MM.1S (cell line): ENCODE data around the gene GXYLT1.

Experiments used
- DNase-seq: peaks from one replicate; pipeline ENCODE4 v3.0.0-alpha.2; 2015
- H2AFZ ChIP-seq: fragments of 300-600 bp; sonication (generic); 2 replicates; pipeline ENCODE4 v1.6.0; 2016; ENCODE audit warnings: antibody characterized with exemption, low read length
- H3F3A ChIP-seq: fragments of 300-600 bp; sonication (generic); 2 replicates; pipeline ENCODE4 v1.6.1; 2016; ENCODE audit warnings: mild to moderate bottlenecking, antibody characterized with exemption, low read length, moderate library complexity, mixed read lengths; ENCODE audit not compliant: insufficient read depth
- H3K27ac ChIP-seq: fragments of 300-600 bp; sonication (generic); 2 replicates; pipeline ENCODE4 v1.5.1; 2016; ENCODE audit warnings: mild to moderate bottlenecking, low read length
- H3K27me3 ChIP-seq: fragments of 300-600 bp; sonication (generic); replicated peaks from 2 replicates; pipeline ENCODE4 v1.6.0; 2016; ENCODE audit warnings: low read length; ENCODE audit not compliant: insufficient read depth
- H3K36me3 ChIP-seq: fragments of 300-600 bp; sonication (generic); replicated peaks from 2 replicates; pipeline ENCODE4 v1.6.1; 2016; ENCODE audit warnings: mild to moderate bottlenecking, low read length, mixed read lengths; ENCODE audit not compliant: insufficient read depth
- H3K4me1 ChIP-seq: fragments of 300-600 bp; sonication (generic); 2 replicates; pipeline ENCODE4 v1.6.1; 2016; ENCODE audit warnings: low read length, mixed read lengths
- H3K4me2 ChIP-seq: fragments of 300-600 bp; sonication (generic); 2 replicates; pipeline ENCODE4 v1.6.0; 2016; ENCODE audit warnings: low read depth, low read length
- H3K4me3 ChIP-seq: fragments of 300-600 bp; sonication (generic); 2 replicates; pipeline ENCODE4 v1.5.1; 2016; ENCODE audit warnings: low read length, mixed read lengths
- H3K79me2 ChIP-seq: fragments of 300-600 bp; sonication (generic); 2 replicates; pipeline ENCODE4 v1.6.1; 2016; ENCODE audit warnings: mixed run types, low read length, mixed read lengths
- H3K9ac ChIP-seq: fragments of 300-600 bp; sonication (generic); 2 replicates; pipeline ENCODE4 v1.6.1; 2016; ENCODE audit warnings: low read length, mixed read lengths
- H3K9me2 ChIP-seq: fragments of 300-600 bp; sonication (generic); replicated peaks from 2 replicates; pipeline ENCODE4 v1.6.1; 2016; ENCODE audit warnings: mild to moderate bottlenecking, low read length, mixed read lengths; ENCODE audit not compliant: insufficient read depth
- H3K9me3 ChIP-seq: fragments of 300-600 bp; sonication (generic); replicated peaks from 2 replicates; pipeline ENCODE4 v1.6.1; 2016; ENCODE audit warnings: mild to moderate bottlenecking, low read length, mixed read lengths; ENCODE audit not compliant: insufficient read depth
- H4K20me1 ChIP-seq: fragments of 300-600 bp; sonication (generic); 2 replicates; pipeline ENCODE4 v1.6.1; 2016; ENCODE audit warnings: mild to moderate bottlenecking, low read length, moderate library complexity, mixed read lengths; ENCODE audit not compliant: insufficient read depth
- EZH2 ChIP-seq: fragments of 300-600 bp; sonication (generic); optimal IDR thresholded peaks from 2 replicates; pipeline ENCODE3; 2017; ENCODE audit warnings: low read depth, mild to moderate bottlenecking, antibody characterized with exemption, low read length, mixed read lengths
- EZH2phosphoT487 ChIP-seq: fragments of 300-600 bp; sonication (generic); IDR thresholded peaks from 2 replicates; pipeline ENCODE4 v1.6.1; 2018; ENCODE audit warnings: antibody characterized with exemption, low read length
- TF ChIP-seq, protein P1 (sequence below): fragments of 300-600 bp; sonication (generic); IDR thresholded peaks from 2 replicates; pipeline ENCODE4 v1.5.1; 2016; ENCODE audit warnings: antibody characterized with exemption, low read length, mixed read lengths

GXYLT1 gene

DNA sequence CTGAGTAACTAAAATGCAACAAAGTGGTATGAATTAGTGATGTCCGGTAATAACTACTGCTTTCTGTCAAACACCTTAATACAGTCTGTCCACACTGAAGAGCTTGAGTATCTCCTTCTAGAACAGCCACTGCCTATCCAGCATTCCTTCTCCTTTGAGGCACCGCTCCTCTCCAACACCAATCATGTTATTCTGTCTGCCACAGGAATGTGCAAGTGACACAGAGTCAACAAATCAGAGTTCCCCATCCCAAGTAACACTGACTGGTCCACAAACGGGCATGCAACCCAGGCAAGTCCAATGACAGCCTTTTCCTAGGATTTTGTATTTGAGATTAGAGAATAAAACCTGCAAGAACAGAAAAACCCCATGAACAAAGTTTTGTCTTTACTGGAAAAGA is 3.8 kb downstream of the GXYLT1 start:
- H2AFZ ChIP-seq, result no peak overlapping the region
- no peaks in the 10 kb centered on the region for H3K36me3 ChIP-seq
- H3K27me3 ChIP-seq, result no peaks in the 10 kb centered on the region
- H3K9me3 ChIP-seq, result no peaks in the 10 kb centered on the region
- no peak for DNase-seq
- no peak overlapping the region for H3K4me3 ChIP-seq
- no peak overlapping the region for H3K4me2 ChIP-seq
- H3K27ac ChIP-seq, result no peak overlapping the region
- TF ChIP-seq EZH2 (no peak), EZH2phosphoT487 (no peak)
- TF ChIP-seq, protein P1, sequence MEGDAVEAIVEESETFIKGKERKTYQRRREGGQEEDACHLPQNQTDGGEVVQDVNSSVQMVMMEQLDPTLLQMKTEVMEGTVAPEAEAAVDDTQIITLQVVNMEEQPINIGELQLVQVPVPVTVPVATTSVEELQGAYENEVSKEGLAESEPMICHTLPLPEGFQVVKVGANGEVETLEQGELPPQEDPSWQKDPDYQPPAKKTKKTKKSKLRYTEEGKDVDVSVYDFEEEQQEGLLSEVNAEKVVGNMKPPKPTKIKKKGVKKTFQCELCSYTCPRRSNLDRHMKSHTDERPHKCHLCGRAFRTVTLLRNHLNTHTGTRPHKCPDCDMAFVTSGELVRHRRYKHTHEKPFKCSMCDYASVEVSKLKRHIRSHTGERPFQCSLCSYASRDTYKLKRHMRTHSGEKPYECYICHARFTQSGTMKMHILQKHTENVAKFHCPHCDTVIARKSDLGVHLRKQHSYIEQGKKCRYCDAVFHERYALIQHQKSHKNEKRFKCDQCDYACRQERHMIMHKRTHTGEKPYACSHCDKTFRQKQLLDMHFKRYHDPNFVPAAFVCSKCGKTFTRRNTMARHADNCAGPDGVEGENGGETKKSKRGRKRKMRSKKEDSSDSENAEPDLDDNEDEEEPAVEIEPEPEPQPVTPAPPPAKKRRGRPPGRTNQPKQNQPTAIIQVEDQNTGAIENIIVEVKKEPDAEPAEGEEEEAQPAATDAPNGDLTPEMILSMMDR, result no peak
- no peaks in the 10 kb centered on the region for H3K9me2 ChIP-seq
- 0 out of 2 replicates have a peak, but pooled peaks cover 6% of the 10 kb centered on the region for H4K20me1 ChIP-seq
- H3K79me2 ChIP-seq, result peaks cover 79% of the 10 kb centered on the region
- H3K4me1 ChIP-seq, result no peaks in the 10 kb centered on the region; the same call in 1 of the 2 replicates
- peaks cover 3% of the 10 kb centered on the region; the same call in 1 of the 2 replicates for H3F3A ChIP-seq
- no peak overlapping the region for H3K9ac ChIP-seq

GRCh38 chr12:42135259-42135814 is 9.3 kb downstream of the GXYLT1 start:
- TF ChIP-seq, protein P1, result no peak
- no peak for TF ChIP-seq EZH2phosphoT487
- TF ChIP-seq EZH2, result no peak
- Histone ChIP-seq H3K4me3 (no peak overlapping the region), H3K36me3 (no peaks in the 10 kb centered on the region), H3F3A (no peaks in the 10 kb centered on the region), H3K9ac (no peak overlapping the region), H3K79me2 (peaks cover 95% of the 10 kb centered on the region), H3K9me2 (no peaks in the 10 kb centered on the region), H3K27me3 (no peaks in the 10 kb centered on the region), H2AFZ (no peak overlapping the region), H4K20me1 (peaks cover 6% of the 10 kb centered on the region; the same call in 1 of the 2 replicates), H3K4me2 (no peak overlapping the region), H3K4me1 (no peaks in the 10 kb centered on the region), H3K27ac (no peak overlapping the region), H3K9me3 (no peaks in the 10 kb centered on the region)
- DNase-seq, result no peak

DNA sequence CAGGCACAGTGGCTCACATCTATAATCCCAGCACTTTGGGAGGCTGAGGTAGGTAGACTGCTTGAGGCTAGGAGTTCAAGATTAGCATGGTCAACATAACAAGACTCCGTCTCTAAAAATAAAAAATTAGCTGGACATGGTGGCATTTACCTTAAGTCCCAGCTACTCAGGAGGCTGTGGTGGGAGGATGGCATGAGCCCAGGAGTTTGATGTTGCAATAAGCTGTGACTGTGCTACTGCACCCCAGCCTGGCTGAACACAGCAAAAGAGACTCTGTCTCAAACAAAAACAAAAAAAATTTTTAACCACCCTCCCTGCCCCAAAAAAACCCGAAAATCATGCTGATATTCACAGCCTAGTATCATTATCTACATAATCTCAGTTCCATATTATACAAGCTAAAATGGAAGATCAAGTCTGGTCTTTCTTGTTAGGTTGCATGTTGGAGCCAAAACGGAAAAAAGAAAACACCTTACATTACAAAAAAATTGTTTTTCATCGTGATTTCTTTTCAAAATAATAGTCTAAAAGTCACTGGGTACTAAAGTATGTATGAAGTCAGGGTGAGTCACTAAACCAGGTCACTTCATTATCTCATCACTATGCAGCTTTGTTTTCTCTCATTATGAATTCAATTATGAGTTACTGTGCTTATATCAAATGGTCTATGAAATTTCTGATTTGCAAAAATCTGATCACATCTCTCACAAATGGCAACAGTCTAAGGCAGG is 13.8 kb downstream of the GXYLT1 start:
- H3K36me3 ChIP-seq, result no peaks in the 10 kb centered on the region
- H3K9me2 ChIP-seq, result no peaks in the 10 kb centered on the region
- H3K9me3 ChIP-seq, result no peaks in the 10 kb centered on the region
- peaks cover 86% of the 10 kb centered on the region for H3K79me2 ChIP-seq
- TF ChIP-seq EZH2phosphoT487, result no peak
- no peak overlapping the region for H3K4me3 ChIP-seq
- no peak for DNase-seq
- H3K4me1 ChIP-seq, result no peaks in the 10 kb centered on the region
- no peaks in the 10 kb centered on the region for H3K27me3 ChIP-seq
- no peak overlapping the region for H3K4me2 ChIP-seq
- no peaks in the 10 kb centered on the region for H3F3A ChIP-seq
- no peak overlapping the region for H3K27ac ChIP-seq
- H2AFZ ChIP-seq, result no peak overlapping the region
- no peak overlapping the region for H3K9ac ChIP-seq
- H4K20me1 ChIP-seq, result no peaks in the 10 kb centered on the region; the same call in 1 of the 2 replicates
